ENCODE data around the gene NACC2.

NACC2 gene, protein sequence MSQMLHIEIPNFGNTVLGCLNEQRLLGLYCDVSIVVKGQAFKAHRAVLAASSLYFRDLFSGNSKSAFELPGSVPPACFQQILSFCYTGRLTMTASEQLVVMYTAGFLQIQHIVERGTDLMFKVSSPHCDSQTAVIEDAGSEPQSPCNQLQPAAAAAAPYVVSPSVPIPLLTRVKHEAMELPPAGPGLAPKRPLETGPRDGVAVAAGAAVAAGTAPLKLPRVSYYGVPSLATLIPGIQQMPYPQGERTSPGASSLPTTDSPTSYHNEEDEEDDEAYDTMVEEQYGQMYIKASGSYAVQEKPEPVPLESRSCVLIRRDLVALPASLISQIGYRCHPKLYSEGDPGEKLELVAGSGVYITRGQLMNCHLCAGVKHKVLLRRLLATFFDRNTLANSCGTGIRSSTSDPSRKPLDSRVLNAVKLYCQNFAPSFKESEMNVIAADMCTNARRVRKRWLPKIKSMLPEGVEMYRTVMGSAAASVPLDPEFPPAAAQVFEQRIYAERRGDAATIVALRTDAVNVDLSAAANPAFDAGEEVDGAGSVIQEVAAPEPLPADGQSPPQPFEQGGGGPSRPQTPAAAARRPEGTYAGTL

DNA sequence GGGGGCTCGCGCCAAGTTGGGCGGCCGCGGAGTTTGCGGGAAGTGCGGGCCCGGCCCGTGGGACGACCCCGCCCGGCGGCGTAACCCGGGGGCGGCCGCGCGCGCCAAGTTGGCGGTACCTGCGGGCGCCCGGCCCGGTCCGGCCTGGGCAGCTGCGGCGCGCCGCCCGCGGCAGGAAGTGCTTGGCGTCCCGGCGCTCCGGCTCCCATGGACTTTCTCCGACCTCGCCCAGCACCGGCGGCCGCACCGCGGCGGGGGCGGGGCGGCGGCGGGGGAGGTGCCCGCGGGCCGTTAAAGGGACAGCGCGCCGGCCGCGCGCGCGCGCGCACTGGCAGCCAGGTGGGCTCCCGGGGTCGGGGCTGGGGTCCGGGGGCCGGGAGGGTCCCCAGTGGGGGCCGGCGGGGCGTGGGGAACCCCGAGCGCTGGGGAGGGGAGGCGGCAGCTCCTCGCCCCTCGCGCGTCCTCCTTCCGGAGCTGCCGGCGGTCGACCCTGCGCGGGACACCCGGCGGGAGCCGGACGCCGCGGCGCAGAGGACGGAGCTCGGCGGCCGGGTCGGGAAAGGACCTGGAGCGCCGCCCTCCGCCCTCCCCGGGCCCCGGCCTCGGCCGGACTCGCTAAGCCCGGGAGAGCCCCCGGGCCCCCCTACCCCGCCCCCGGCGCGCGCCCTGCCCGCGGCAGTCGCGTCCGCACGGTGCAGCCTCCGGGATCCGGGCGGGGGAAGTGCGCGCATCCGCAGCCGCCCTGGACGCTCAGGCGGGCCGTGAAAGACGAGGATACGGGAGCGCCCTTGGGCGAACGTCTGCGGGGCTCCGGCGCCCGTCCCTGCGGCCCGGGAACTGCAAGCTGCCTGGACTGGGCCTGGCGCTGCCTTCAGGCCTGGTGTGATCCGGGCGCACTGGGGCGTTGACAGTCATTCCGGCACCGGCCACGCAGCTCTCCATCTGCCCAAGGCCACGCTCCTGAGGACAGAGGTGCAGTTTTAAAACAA, at the start of gene NACC2:
Gene NACC2 (minus strand): TSS at position 220 of the 989 bp plus-strand sequence. CDS start 44,768 bp downstream, outside the sequence.
- DNase-seq, result peak; percentile 69
- in situ Hi-C loops (cut with HindIII; ENCODE audit: low pct_ligation_motif_present, low pct_unique_long_range_greater_than_20kb, low sequenced_read_pairs), result no loop called here

DNA sequence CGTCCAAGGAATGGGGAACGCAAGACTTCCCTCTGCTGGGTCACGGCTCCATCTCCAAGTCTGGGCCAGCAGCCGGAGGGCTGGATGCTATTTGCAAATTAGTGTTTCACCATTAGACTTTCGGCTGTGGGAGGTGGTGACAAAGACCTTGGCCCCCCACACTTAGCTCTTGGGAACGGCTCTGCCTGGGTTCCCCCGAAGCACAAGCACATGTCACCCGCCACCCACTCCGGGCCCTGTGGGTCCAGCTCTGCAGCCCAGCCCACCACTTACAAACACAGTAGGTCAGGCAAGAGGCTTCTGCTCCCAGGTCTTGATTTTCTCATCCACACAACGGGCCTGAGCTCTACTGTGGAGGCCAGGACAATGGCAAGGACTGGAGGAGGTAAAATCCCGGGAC, 49.4 kb upstream of the NACC2 start:
- DNase-seq, result no peak
- in situ Hi-C loops (cut with HindIII; ENCODE audit: low pct_ligation_motif_present, low pct_unique_long_range_greater_than_20kb, low sequenced_read_pairs), result no loop called here

DNA sequence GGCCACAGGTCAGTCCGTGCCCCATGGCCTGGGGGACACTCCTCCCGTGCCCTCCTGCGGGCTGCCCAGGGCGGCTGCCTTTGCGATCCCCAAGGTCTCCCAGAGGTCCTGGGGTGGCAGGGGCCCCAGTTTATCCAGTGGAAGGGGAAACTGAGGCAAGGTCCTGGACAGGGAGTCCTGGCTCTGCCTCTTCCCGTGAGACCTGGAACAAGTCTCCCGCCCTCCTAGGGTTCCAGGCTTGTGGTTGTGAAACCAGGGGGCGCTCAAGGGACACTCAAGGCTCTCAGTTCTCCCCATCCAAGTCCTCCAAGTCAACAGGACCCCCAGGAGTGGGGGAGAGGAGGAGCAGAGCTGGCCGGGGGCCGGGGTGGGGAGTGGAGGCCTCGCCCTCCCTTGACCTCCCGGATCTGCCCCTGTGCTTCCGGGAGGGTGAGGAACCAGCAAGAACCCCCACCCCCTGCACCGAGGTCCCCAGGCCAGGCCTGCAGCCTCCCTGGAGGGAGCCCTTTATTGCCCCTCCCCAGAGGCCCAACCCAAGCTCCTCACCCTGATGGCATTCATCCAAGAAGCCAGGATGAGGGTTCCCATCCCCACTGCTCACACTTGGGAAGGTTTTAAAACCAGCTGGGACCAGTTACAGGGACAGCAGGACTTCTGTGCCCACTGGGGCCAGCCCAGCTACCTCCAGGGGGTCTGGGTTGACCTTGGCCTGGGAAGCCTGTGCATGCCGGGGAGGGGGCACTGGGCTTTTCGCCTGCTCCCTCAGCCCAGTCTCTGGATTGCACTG, 48.3 kb upstream of the NACC2 start:
- peak; percentile 41 for DNase-seq
- in situ Hi-C loops (cut with HindIII; ENCODE audit: low pct_ligation_motif_present, low pct_unique_long_range_greater_than_20kb, low sequenced_read_pairs), result no loop called here

DNA sequence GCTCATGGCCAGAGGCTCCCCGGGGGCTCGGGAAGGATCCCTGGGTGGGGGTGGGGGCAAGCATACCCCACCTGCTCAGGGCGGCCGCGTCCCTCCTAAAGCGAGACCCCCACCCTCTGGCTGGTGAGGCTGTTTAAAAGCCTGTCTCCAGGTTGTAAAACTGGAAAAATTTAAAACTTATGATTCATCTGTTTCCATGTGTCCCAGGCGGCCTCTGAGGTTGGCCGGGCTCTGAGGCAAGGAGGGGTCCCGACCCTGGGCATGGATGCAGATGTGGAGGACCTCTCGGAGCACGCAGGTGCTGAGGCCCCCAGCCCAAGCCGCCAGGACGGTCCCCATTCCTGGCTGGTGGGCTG, 47.7 kb upstream of the NACC2 start:
- DNase-seq, result no peak
- in situ Hi-C loops (cut with HindIII; ENCODE audit: low pct_ligation_motif_present, low pct_unique_long_range_greater_than_20kb, low sequenced_read_pairs), result no loop called here

DNA sequence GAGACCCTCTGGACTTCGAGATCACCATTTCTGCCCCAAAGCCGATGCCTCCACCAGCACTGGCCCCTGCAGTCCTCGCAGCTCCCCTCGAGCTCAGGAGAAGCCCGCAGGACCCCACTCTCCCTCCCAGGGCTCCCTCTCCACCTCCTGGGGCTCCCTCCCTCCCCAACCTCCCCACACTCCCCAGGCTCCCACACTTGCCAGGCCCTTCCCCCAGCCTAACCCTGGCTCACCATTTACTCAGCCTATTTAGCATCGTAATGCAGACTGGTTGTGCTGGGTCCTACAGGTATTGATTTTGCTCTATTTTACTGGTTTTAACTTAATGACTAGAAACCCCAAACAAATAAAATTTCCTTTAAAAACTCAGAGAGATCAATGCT, 47.3 kb upstream of the NACC2 start:
- in situ Hi-C loops (cut with HindIII; ENCODE audit: low pct_ligation_motif_present, low pct_unique_long_range_greater_than_20kb, low sequenced_read_pairs), result no loop called here
- no peak for DNase-seq

DNA sequence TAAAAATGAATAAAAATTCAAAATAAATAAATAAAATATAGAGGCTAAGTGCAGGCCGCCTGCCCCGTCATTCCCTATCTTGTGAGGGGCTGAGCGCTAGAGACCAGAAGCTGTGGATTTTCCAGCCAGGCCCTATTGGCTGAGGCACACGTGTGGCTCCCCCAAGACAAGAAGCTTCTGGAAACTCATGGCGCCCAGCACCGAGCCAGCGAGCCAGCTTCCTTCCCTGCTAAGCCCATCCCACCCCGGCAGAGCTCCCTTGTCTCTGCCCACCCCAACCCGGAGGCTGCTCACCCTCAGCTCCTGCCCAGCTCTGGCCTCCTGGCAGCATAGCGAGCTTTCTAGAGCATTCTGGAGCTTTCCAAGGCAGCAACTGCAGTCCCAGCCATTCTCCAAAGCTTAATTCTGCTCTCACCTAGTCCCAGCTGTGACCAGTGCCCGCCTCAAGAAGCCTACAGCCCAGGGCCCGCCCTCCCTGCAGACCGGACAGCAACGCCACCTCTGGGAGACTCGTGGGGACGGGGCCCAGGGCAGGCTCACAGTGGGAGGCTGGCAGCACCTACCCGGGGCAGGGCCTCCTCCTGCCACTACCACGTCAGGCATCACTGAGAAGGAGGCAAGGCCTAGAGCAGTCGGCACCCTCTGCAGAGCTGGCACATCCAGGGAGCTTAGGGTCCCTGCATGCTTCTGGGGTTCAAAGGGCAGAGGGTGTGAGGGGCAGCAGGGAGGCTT, 46.8 kb upstream of the NACC2 start:
- in situ Hi-C loops (cut with HindIII; ENCODE audit: low pct_ligation_motif_present, low pct_unique_long_range_greater_than_20kb, low sequenced_read_pairs), result no loop called here
- no peak for DNase-seq

DNA sequence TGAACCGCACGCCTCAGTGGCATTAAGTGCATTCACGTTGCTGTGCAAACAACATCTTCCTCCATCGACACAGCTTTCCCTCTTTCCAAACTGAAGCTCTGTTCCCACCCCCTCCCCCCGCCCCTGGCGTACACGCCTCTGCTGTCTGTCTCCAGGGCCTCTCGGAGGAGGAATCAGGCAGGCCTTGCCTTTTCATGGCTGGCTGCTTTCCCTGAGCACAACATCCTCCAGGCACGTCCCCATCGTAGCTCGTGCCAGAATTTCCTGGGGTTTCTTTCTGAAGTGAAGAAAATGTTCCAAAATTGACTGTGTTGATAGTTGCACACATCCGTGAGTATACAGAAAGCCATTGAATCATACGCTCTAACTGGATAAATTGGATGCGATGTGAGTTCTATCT, 45.9 kb upstream of the NACC2 start:
- in situ Hi-C loops (cut with HindIII; ENCODE audit: low pct_ligation_motif_present, low pct_unique_long_range_greater_than_20kb, low sequenced_read_pairs), result no loop called here
- DNase-seq, result no peak

DNA sequence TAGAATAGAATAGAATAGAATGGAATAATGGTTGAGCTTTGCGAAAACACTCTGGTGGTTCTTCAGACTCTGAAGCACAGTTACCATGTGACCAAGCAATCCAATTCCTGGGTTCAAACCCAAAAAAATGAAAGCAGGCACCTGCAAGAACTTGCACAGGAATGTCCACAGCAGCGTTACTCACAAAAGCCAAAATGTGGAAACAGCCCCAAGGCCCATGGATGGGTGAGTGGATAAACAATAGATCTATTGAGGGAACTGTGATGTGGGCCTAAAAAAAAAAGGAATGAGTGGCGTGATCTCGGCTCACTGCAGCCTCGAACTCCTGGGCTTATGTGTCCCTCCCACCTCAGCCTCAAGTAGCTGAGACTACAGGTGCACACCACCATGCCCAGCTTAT, 45.0 kb upstream of the NACC2 start:
- in situ Hi-C loops (cut with HindIII; ENCODE audit: low pct_ligation_motif_present, low pct_unique_long_range_greater_than_20kb, low sequenced_read_pairs), result no loop called here
- no peak for DNase-seq

DNA sequence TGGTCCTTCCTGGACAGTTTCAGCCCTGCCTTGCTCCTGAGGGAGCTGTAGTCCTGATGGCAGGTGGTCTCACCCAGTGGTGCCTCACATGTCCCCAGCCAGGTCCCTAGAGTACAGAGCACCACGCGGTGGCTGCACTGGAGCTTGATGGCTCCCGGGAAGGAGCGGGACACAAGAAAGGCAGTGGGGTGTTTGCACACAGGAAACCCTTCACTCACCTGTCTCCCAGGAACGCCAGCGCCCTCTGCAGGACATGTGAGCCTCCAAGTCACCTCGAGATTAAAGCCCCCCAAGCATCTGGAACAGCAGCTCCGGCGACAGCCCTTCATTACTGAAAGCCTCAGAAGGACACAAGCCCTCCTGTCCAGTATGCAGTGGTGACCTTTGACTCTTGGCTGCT, 43.5 kb upstream of the NACC2 start:
- peak; percentile 41 for DNase-seq
- in situ Hi-C loops (cut with HindIII; ENCODE audit: low pct_ligation_motif_present, low pct_unique_long_range_greater_than_20kb, low sequenced_read_pairs), result no loop called here

DNA sequence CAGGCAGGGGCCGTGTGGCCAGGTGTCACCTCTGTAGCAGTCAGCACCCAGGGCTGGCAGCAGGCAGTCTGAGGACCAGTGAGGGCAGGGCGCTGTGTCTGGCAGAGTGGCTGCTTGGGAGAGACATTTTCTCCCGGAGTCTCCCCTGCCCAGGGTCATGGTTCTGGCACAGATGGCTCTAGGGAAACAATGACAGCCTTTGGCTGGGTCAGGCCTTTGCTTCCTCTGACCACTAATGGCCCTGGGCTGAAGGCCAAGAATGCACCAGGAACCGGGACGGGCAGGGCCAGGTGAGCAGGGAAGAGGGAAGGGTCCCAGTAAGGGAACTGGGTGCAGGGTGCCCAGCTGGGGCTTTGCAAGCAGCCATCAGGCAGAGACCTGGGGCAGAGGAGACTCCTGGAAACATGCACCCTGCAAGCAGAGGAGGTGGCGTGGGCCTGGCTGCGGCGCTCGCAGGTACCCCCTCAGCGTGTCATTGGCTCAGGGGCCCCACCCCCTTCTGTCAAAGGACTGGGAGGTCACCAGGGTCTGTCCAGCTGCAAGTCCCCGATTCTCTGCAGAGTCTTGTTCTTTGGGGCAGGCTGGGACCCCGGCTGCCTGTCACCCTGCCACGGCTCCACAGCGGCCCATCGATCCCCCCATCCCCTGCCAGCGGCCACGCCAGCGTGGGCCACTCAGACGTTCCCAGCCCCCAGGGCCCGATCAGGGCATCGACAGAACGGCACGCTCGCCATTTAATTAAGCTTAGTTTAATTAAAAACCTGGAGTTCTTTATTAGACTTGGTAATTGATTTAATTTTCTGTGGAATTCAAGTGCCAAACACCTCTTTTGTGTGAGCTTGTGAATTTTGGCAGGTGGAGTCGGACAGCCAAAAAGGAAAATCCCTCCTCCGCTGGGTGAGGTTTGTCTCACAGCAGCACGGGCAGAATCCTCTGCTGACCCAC, 42.5 kb upstream of the NACC2 start:
- DNase-seq, result no peak
- in situ Hi-C loops (cut with HindIII; ENCODE audit: low pct_ligation_motif_present, low pct_unique_long_range_greater_than_20kb, low sequenced_read_pairs), result no loop called here

DNA sequence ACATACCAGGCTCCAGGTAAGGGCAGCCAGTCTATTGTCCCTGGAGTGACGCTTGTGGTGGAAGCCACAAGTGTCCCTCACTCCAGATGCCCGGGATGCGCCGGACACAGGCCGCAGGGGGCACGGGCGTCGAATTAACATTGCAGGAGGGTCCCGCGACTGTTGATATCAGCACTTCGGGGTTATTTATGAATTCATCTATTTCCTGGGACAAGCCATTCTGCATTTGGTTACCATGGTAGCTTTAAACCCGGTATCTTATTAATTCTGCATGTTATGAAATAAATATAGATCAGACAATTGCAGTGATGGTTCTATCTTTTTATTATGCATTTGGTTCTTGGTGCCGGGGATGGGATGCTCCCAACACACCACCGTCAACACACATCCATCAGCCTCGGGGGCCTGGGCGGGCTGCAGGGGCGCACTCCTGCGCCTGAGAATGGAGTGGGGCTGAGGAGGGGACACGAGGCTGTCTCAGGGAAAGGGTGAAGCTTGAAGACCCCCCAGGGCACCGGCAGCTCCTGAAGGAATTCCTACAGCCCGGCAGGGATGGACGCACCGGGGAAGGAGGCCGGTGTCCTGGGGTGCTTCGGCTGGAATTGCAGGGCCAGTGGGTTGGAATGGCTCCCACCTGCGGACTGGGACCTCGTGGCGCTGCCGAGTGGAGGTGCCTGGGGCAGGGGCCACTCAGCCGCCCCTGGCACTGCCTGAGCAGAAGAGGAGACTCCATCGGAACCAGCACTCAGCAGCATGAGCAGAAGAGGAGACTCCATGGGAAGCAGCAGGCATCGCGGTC, 41.2 kb upstream of the NACC2 start:
- in situ Hi-C loops (cut with HindIII; ENCODE audit: low pct_ligation_motif_present, low pct_unique_long_range_greater_than_20kb, low sequenced_read_pairs), result no loop called here
- no peak for DNase-seq

DNA sequence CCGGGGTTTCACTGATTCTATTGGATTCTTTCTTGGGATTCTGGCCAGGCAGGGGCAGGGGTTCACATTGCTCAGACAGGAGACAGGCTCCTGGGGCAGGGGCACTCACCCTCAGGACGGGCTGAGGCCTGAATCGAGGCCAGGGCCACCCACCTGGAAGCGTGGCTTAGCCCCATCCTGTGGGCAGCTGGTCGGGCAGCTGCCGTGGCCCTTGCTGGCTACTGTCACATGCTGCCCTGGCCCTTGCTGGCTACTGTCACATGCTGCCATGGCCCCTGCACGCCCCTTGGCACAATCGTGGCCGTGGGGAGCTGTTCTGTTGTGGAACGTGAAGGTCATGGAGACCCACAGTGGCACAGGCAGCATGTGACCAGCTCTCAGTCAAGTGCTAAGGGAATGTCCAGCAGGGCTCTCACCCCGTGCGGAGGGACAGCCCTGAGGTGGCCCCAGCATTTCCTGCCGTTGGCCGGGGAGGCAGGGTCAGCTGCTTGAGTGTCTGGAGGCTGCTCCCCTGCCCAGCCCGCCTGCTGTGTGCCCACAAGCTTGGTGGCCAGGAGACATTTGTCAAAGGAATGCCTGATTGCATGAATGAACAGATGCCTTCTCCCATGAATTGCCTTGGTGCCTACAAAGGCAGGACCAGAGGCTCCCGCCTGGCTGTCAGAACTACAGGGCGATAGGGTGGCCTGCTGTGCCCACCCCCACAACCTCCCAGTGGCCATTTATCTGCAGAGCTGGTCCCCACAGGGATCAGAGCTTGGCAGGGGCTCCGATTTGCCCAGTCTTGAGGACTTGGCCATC, 40.4 kb upstream of the NACC2 start:
- no peak for DNase-seq
- in situ Hi-C loops (cut with HindIII; ENCODE audit: low pct_ligation_motif_present, low pct_unique_long_range_greater_than_20kb, low sequenced_read_pairs), result no loop called here

DNA sequence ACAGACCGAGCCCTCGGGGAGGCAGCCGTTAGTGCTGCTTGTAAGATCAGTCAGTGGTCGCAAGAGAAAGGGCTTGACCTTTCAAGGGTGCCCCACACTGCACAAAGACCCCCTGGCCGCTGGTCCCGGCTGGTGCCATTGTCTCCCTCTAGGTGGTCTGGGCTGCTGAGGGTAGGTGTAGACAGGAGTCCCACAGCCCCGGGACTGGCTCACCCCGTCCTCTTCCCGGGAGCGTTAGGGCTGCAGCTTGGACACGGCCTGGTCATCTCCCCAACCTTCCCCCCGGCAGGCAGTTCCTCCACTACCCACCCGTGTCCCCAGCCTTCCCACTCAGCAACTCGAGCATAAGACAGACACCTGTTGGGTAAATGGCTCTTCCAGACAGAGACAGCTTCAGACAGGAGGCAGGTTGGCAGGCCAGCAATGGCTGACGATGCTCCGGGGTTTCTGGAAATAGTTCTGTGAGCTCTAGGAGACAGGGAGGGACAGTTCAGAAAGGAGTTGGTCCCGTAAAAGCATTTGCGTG, 38.9 kb upstream of the NACC2 start:
- in situ Hi-C loops (cut with HindIII; ENCODE audit: low pct_ligation_motif_present, low pct_unique_long_range_greater_than_20kb, low sequenced_read_pairs), result no loop called here

DNA sequence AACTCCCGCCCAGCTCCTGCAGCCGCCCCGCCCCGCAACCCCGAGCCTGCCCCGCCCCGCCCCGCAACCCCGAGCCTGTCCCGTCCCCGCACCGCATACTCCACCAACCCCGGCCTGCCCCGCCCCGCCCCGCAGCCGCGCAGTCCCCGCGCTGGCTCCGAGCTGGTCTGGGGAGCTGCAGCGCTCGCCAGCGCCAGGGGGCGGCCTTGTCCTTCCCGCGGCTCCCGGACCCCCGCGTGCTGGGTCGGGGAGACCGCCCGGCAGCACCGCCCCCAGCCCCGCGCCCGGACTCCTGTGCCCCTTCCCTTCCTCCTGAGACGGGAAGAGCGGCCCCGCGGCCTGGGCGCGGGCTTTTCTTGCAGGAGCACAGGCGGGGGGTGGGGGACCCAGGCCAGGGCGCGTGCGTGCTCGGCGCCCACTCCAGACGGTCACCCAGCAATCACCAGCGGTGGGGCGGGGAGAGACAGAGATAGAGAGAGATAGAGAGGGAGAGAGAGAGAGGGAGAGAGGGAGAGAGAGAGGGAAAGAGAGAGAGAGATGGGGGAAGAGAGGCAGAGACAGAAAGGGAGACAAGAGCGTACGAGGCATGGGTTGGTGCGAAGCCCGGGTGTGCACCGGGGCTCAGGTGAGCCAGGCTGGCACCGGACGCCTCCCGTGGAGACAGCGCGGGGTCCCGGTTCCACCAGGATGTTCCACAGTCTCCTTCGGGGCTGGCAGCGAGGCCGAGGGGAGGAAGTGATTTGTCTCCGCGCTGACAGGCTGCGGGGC, 38.3 kb upstream of the NACC2 start:
- DNase-seq, result peak; percentile 36
- in situ Hi-C loops (cut with HindIII; ENCODE audit: low pct_ligation_motif_present, low pct_unique_long_range_greater_than_20kb, low sequenced_read_pairs), result no loop called here

More for the DNA sequence above, 38.9 kb upstream of the NACC2 start:
- no peak for DNase-seq

Data from ACHN (cell line).